Karpas-422 (cell line): Measurements from ENCODE around the gene PTPRS. TPM values are rescaled to one million over a fixed set of nuclear protein-coding genes. Genes with fewer than 3 reads are reported as not detected.
A peak's percentile ranks its signal among the peaks of the same experiment; 100 is the strongest.

Experiments
- DNase-seq: peaks from one replicate; pipeline ENCODE4 v3.0.0-alpha.2; 2015
- H2AFZ ChIP-seq: fragments of 200-600 bp; sonication (generic); 2 replicates; pipeline ENCODE4 v1.6.1; 2014; ENCODE audit warnings: antibody characterized with exemption, low read length, mixed read lengths
- H3K27ac ChIP-seq: fragments of 200-600 bp; sonication (generic); 2 replicates; pipeline ENCODE4 v1.5.1; 2014; ENCODE audit warnings: mild to moderate bottlenecking, low read length, moderate library complexity
- H3K27me3 ChIP-seq: fragments of 200-600 bp; sonication (generic); 2 replicates; pipeline ENCODE4 v1.6.1; 2014; ENCODE audit warnings: low read length, mixed read lengths
- H3K36me3 ChIP-seq: fragments of 200-600 bp; sonication (generic); 2 replicates; pipeline ENCODE4 v1.6.1; 2014; ENCODE audit warnings: low read length, mixed read lengths; ENCODE audit not compliant: insufficient read depth
- H3K4me1 ChIP-seq: fragments of 200-600 bp; sonication (generic); 2 replicates; pipeline ENCODE4 v1.6.1; 2014; ENCODE audit warnings: mild to moderate bottlenecking, low read length, mixed read lengths
- H3K4me2 ChIP-seq: fragments of 200-600 bp; sonication (generic); 2 replicates; pipeline ENCODE4 v1.6.1; 2014; ENCODE audit warnings: low read length, low read depth, mild to moderate bottlenecking; ENCODE audit not compliant: poor library complexity, severe bottlenecking
- H3K4me3 ChIP-seq: fragments of 200-600 bp; sonication (generic); 2 replicates; pipeline ENCODE4 v1.5.1; 2014; ENCODE audit warnings: mild to moderate bottlenecking, antibody characterized with exemption, low read length, mixed read lengths
- H3K79me2 ChIP-seq: fragments of 200-600 bp; sonication (generic); 2 replicates; pipeline ENCODE4 v1.6.1; 2014; ENCODE audit warnings: mild to moderate bottlenecking, low read length, mixed read lengths
- H3K9ac ChIP-seq: fragments of 200-600 bp; sonication (generic); 2 replicates; pipeline ENCODE4 v1.6.0; 2014; ENCODE audit warnings: low read length
- H3K9me2 ChIP-seq: fragments of 200-600 bp; sonication (generic), shearing (Covaris generic); replicated peaks from 2 replicates; pipeline ENCODE4 v1.6.0; 2014; ENCODE audit warnings: mild to moderate bottlenecking, low read length, moderate library complexity; ENCODE audit not compliant: insufficient read depth
- H3K9me3 ChIP-seq: fragments of 300-700, 200-600 bp; sonication (generic); 2 replicates; pipeline ENCODE4 v1.6.1; 2014; ENCODE audit warnings: low read length, mixed read lengths
- H4K20me1 ChIP-seq: fragments of 200-600 bp; sonication (generic); 2 replicates; pipeline ENCODE4 v1.6.1; 2014; ENCODE audit warnings: mild to moderate bottlenecking, antibody characterized with exemption, low read length, low read depth; ENCODE audit not compliant: insufficient read depth
- total RNA-seq: library from RNA; depleted of rRNA; stranded (reverse); fragments of >200 nt; shearing (Covaris generic); gene quantifications from 2 replicates; pipeline ENCODE4 v1.2.3, GENCODE V29; 2014; ENCODE audit warnings: low replicate concordance

The PTPRS gene
- total RNA-seq, 1 experiment from 2014 or later = 36.6 TPM

- Histone ChIP-seq H3K36me3 (no peaks in the 10 kb centered on the region), H3K4me3 (no peak overlapping the region), H3K79me2 (peaks cover 9% of the 10 kb centered on the region), H2AFZ (no peak overlapping the region), H4K20me1 (peaks cover 31% of the 10 kb centered on the region), H3K27me3 (no peaks in the 10 kb centered on the region), H3K4me2 (no peak overlapping the region), H3K4me1 (peaks cover 14% of the 10 kb centered on the region), H3K9me2 (no peaks in the 10 kb centered on the region), H3K27ac (no peak overlapping the region), H3K9ac (no peak overlapping the region), H3K9me3 (no peaks in the 10 kb centered on the region)
- DNase-seq = peak; percentile 20
These were observed 43.9 kb downstream of the PTPRS start for GRCh38 chr19:5296457-5297271.

GRCh38 chr19:5296021-5296420 is 44.6 kb downstream of the PTPRS start:
- Histone ChIP-seq H3K79me2 (peaks cover 15% of the 10 kb centered on the region), H2AFZ (no peak overlapping the region), H3K27me3 (no peaks in the 10 kb centered on the region), H4K20me1 (peaks cover 38% of the 10 kb centered on the region), H3K36me3 (no peaks in the 10 kb centered on the region), H3K9ac (no peak overlapping the region), H3K4me2 (no peak overlapping the region), H3K27ac (no peak overlapping the region), H3K4me1 (peaks cover 16% of the 10 kb centered on the region), H3K4me3 (no peak overlapping the region), H3K9me2 (no peaks in the 10 kb centered on the region), H3K9me3 (no peaks in the 10 kb centered on the region)
- no peak for DNase-seq

- Histone ChIP-seq H2AFZ (no peak overlapping the region), H3K27ac (no peak overlapping the region)
These were observed 46.0 kb downstream of the PTPRS start for GRCh38 chr19:5294403-5295160.

GRCh38 chr19:5293612-5294378 is 46.8 kb downstream of the PTPRS start:
- H3K36me3 ChIP-seq = no peaks in the 10 kb centered on the region
- H3K9me2 ChIP-seq = no peaks in the 10 kb centered on the region
- peak overlapping the region; percentile 65 for H3K4me3 ChIP-seq
- peaks cover 15% of the 10 kb centered on the region for H3K79me2 ChIP-seq
- H3K27ac ChIP-seq = no peak overlapping the region
- DNase-seq = no peak
- peaks cover 36% of the 10 kb centered on the region for H4K20me1 ChIP-seq
- no peak overlapping the region for H2AFZ ChIP-seq
- H3K9ac ChIP-seq = peak overlapping the region; percentile 69
- no peaks in the 10 kb centered on the region for H3K27me3 ChIP-seq
- peaks cover 19% of the 10 kb centered on the region for H3K4me1 ChIP-seq
- no peaks in the 10 kb centered on the region for H3K9me3 ChIP-seq
- H3K4me2 ChIP-seq = peak overlapping the region; percentile 84

More at GRCh38 chr19:5294403-5295160, 46.0 kb downstream of the PTPRS start:
- Histone ChIP-seq H3K4me1 (peaks cover 16% of the 10 kb centered on the region), H3K4me2 (no peak overlapping the region), H4K20me1 (peaks cover 40% of the 10 kb centered on the region), H3K4me3 (no peak overlapping the region), H3K36me3 (no peaks in the 10 kb centered on the region), H3K79me2 (peaks cover 15% of the 10 kb centered on the region), H3K9me3 (no peaks in the 10 kb centered on the region), H3K27me3 (no peaks in the 10 kb centered on the region), H3K9me2 (no peaks in the 10 kb centered on the region), H3K9ac (no peak overlapping the region)
- DNase-seq = no peak

GRCh38 chr19:5292822-5293611 is 47.6 kb downstream of the PTPRS start:
- H4K20me1 ChIP-seq = peaks cover 36% of the 10 kb centered on the region
- H3K27ac ChIP-seq = 0 out of 2 replicates have a peak overlapping the region, but pooled peaks have one; percentile 34
- H3K4me2 ChIP-seq = peak overlapping the region; percentile 84
- H3K9me3 ChIP-seq = no peaks in the 10 kb centered on the region
- H3K9ac ChIP-seq = peak overlapping the region; percentile 76
- H3K36me3 ChIP-seq = no peaks in the 10 kb centered on the region
- peak overlapping the region; percentile 74 for H3K4me3 ChIP-seq
- no peaks in the 10 kb centered on the region for H3K27me3 ChIP-seq
- no peak overlapping the region for H2AFZ ChIP-seq
- H3K79me2 ChIP-seq = peaks cover 15% of the 10 kb centered on the region
- H3K9me2 ChIP-seq = no peaks in the 10 kb centered on the region
- peaks cover 27% of the 10 kb centered on the region for H3K4me1 ChIP-seq
- peak; percentile 82 for DNase-seq

- no peaks in the 10 kb centered on the region for H3K9me3 ChIP-seq
- H3K4me2 ChIP-seq = peak overlapping the region; percentile 70
- no peaks in the 10 kb centered on the region for H3K27me3 ChIP-seq
- H4K20me1 ChIP-seq = peaks cover 40% of the 10 kb centered on the region
- H3K9ac ChIP-seq = peak overlapping the region; percentile 76
- H3K4me3 ChIP-seq = peak overlapping the region; percentile 74
- peaks cover 19% of the 10 kb centered on the region for H3K79me2 ChIP-seq
- no peak overlapping the region for H3K27ac ChIP-seq
- peaks cover 33% of the 10 kb centered on the region for H3K4me1 ChIP-seq
- no peak overlapping the region for H2AFZ ChIP-seq
- no peaks in the 10 kb centered on the region for H3K36me3 ChIP-seq
- no peaks in the 10 kb centered on the region for H3K9me2 ChIP-seq
- DNase-seq = peak; percentile 73
These were observed 48.2 kb downstream of the PTPRS start for GRCh38 chr19:5292453-5292821.

GRCh38 chr19:5291588-5292193 is 48.9 kb downstream of the PTPRS start:
- H3K4me3 ChIP-seq = peak overlapping the region; percentile 74
- H3K36me3 ChIP-seq = no peaks in the 10 kb centered on the region
- H3K9me2 ChIP-seq = no peaks in the 10 kb centered on the region
- peak overlapping the region; percentile 70 for H3K4me2 ChIP-seq
- H3K27me3 ChIP-seq = no peaks in the 10 kb centered on the region
- H3K79me2 ChIP-seq = peaks cover 26% of the 10 kb centered on the region
- peaks cover 43% of the 10 kb centered on the region for H4K20me1 ChIP-seq
- no peak overlapping the region for H2AFZ ChIP-seq
- DNase-seq = peak; percentile 42
- no peaks in the 10 kb centered on the region for H3K9me3 ChIP-seq
- H3K27ac ChIP-seq = no peak overlapping the region
- H3K9ac ChIP-seq = peak overlapping the region; percentile 76
- peaks cover 40% of the 10 kb centered on the region for H3K4me1 ChIP-seq
